ENCODE results near the gene KRTAP4-6. TPM values are rescaled to one million over a fixed set of nuclear protein-coding genes. Genes with fewer than 3 reads are reported as not detected.
"Not testable (repeated sequence)": the region's sequence is repeated elsewhere in the genome, so short reads cannot be mapped to it uniquely, and the experiment has no call there.

The KRTAP4-6 gene
- total RNA-seq, 4 donors from 2014 or later = not detected

GRCh38 chr17:41149652-41149985, 9.3 kb upstream of the KRTAP4-6 start, which contains the start of gene KRTAP4-5:
TSS of gene KRTAP4-5 (minus strand) at chr17:41149825. CDS start at chr17:41149767, 58 bp downstream.
- no peak within 1 kb of the TSS for H3K4me3 ChIP-seq
- H3K4me1 ChIP-seq = no peaks in the 10 kb centered on the region
- DNase-seq (no peak), ATAC-seq (no peak)
- in situ Hi-C loops (cut with MboI; ENCODE audit: low sequenced_read_pairs in 4 of 4) = no loop called here
- intact Hi-C loops (cut with DNase I; ENCODE audit: low total_unique reads) = no loop called here
- H3K27me3 ChIP-seq = peaks cover 0 to 4% (median 3%) of the 10 kb centered on the region in 3 donors
- TF ChIP-seq, protein P1, sequence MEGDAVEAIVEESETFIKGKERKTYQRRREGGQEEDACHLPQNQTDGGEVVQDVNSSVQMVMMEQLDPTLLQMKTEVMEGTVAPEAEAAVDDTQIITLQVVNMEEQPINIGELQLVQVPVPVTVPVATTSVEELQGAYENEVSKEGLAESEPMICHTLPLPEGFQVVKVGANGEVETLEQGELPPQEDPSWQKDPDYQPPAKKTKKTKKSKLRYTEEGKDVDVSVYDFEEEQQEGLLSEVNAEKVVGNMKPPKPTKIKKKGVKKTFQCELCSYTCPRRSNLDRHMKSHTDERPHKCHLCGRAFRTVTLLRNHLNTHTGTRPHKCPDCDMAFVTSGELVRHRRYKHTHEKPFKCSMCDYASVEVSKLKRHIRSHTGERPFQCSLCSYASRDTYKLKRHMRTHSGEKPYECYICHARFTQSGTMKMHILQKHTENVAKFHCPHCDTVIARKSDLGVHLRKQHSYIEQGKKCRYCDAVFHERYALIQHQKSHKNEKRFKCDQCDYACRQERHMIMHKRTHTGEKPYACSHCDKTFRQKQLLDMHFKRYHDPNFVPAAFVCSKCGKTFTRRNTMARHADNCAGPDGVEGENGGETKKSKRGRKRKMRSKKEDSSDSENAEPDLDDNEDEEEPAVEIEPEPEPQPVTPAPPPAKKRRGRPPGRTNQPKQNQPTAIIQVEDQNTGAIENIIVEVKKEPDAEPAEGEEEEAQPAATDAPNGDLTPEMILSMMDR (IDR thresholded peaks at IDR 0.05 in 4 of 5, conservative IDR thresholded peaks at IDR 0.05 in 1 of 5) = no peak
- TF ChIP-seq POLR2A (IDR thresholded peaks at IDR 0.05) = no peak
- H3K9me3 ChIP-seq = no peaks in the 10 kb centered on the region
- H3K27ac ChIP-seq = no peak within 1 kb of the TSS
- no peaks in the 10 kb centered on the region for H3K36me3 ChIP-seq

DNA sequence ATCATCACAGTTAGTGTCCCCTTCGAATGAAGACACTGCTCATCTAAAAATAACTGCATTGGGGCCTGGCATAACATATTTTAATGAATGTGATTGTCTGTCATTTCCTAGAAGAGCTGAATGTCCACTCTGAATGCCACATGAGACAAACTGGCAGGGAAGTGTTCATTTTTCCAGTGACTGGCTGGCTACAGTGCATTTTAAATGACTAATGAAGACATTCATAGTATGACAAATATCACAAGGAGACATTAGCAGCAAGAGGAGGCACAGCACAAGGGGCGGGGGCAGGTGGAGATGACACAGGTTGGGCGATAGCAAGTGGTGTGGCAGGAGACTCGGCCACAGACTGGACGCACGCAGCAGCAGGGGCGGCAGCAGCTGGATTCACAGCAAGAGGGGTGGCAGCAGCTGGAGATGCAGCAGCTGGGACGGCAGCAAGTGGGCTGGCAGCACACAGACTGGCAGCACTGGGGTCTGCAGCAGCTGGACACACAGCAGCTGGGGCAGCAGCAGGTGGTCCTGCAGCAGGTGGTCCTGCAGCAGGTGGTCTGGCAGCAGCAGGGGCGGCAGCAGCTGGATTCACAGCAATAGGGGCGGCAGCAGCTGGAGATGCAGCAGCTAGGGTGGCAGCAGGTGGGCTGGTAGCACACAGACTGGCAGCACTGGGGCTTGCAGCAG, 8.8 kb upstream of the KRTAP4-6 start:
- H3K9me3 ChIP-seq; intact Hi-C loops (cut with DNase I; ENCODE audit: low total_unique reads); ATAC-seq; H3K36me3 ChIP-seq; DNase-seq; H3K4me1 ChIP-seq; H3K4me3 ChIP-seq; H3K27me3 ChIP-seq; H3K27ac ChIP-seq; in situ Hi-C loops (cut with MboI; ENCODE audit: low sequenced_read_pairs in 4 of 4): not testable (repeated sequence)

- no peak overlapping the region for H3K27ac ChIP-seq
- TF ChIP-seq POLR2A (IDR thresholded peaks at IDR 0.05) = no peak
- TF ChIP-seq, protein P1 (IDR thresholded peaks at IDR 0.05 in 4 of 5, conservative IDR thresholded peaks at IDR 0.05 in 1 of 5) = no peak
- intact Hi-C loops (cut with DNase I; ENCODE audit: low total_unique reads) = no loop called here
These were observed 7.3 kb upstream of the KRTAP4-6 start for GRCh38 chr17:41147531-41148204.

DNA sequence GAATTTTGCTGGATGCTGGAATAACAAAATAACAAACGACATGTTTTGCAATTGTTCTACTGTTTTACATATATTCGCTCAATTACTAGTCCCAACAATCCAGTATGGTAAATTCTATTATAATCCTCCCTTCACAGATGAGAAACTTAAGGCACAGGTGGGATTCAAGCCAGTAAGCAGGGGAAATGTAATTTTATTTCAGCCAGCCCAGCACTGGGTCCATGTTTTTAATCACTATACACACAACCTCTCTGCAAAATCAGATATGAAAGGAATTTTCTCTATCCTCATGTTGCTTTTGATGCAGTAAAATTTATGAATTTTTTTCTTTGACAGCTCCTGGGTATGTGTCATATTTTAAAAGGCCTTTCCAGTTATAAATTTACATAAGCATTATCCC, 4.9 kb upstream of the KRTAP4-6 start:
- DNase-seq (no peak), ATAC-seq (no peak)
- Histone ChIP-seq H3K36me3 (no peaks in the 10 kb centered on the region), H3K9me3 (no peaks in the 10 kb centered on the region), H3K4me1 (no peaks in the 10 kb centered on the region), H3K4me3 (no peak overlapping the region), H3K27ac (no peak overlapping the region), H3K27me3 (no peaks in the 10 kb centered on the region)
- in situ Hi-C loops (cut with MboI; ENCODE audit: low sequenced_read_pairs in 4 of 4) = no loop called here
- no peak for TF ChIP-seq POLR2A (IDR thresholded peaks at IDR 0.05)
- TF ChIP-seq, protein P1 (IDR thresholded peaks at IDR 0.05 in 4 of 5, conservative IDR thresholded peaks at IDR 0.05 in 1 of 5) = no peak
- intact Hi-C loops (cut with DNase I; ENCODE audit: low total_unique reads) = no loop called here

More at GRCh38 chr17:41147531-41148204, 7.3 kb upstream of the KRTAP4-6 start:
- H3K27me3 ChIP-seq = no peaks in the 10 kb centered on the region
- no peaks in the 10 kb centered on the region for H3K4me1 ChIP-seq
- H3K36me3 ChIP-seq = no peaks in the 10 kb centered on the region
- in situ Hi-C loops (cut with MboI; ENCODE audit: low sequenced_read_pairs in 4 of 4) = no loop called here
- ATAC-seq (no peak), DNase-seq (no peak)
- no peak overlapping the region for H3K4me3 ChIP-seq
- H3K9me3 ChIP-seq = no peaks in the 10 kb centered on the region

DNA sequence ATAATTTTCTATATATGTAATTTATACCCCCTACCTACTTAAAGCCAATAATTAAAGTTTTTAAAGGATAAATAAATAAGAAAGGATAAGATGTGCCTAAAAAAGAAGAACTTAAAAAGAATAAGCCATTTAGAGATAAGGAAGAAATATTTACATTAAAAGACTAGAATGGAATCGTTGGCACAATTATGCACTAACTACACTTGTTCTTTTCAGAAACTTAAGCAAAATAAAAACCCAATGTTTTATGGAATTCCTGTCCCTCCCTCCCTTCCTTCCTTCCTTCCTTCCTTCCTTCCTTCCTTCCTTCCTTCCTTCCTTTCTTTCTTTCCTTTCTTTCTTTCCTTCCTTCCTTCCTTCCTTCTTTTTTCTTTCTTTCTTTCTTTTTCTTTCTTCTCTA, 4.5 kb upstream of the KRTAP4-6 start:
- Histone ChIP-seq H3K27me3 (no peaks in the 10 kb centered on the region), H3K4me3 (no peak overlapping the region), H3K36me3 (no peaks in the 10 kb centered on the region), H3K27ac (no peak overlapping the region), H3K9me3 (no peaks in the 10 kb centered on the region), H3K4me1 (no peaks in the 10 kb centered on the region)
- no peak for TF ChIP-seq POLR2A (IDR thresholded peaks at IDR 0.05)
- TF ChIP-seq, protein P1 (IDR thresholded peaks at IDR 0.05 in 4 of 5, conservative IDR thresholded peaks at IDR 0.05 in 1 of 5) = no peak
- in situ Hi-C loops (cut with MboI; ENCODE audit: low sequenced_read_pairs in 4 of 4) = no loop called here
- intact Hi-C loops (cut with DNase I; ENCODE audit: low total_unique reads) = no loop called here
- ATAC-seq (no peak), DNase-seq (no peak)
